ENCODE results near the gene PYGL.

PYGL gene

DNA sequence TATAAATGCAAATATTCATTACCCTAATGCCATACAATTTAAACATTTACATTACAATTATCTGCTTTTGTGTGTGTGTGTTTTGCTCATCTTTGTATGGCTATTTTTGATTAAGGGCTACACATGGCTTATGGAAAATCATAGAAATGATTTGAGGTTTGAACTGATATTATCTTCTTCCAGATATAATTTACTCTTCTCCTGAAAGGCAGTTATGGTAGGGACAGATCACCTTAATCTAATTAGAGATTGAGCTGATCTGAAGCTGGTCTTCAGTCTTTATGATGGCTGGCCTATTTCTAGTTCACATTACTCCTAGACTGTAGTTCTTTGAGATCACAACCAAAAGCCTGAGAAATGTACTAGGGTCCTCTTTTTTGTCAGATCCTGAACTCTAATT, 56.8 kb downstream of the PYGL start:
- Histone ChIP-seq H3K79me2 (ENCODE audit: low read length) (no peaks in the 10 kb centered on the region), H3K4me3 (ENCODE audit: low read length) (no peak overlapping the region), H3K27me3 (ENCODE audit: low read depth, low read length) (peaks cover 22% of the 10 kb centered on the region; the same call in 1 of the 2 replicates), H2AFZ (ENCODE audit: low read depth, low read length) (no peak overlapping the region), H3K4me1 (ENCODE audit: low read length) (no peaks in the 10 kb centered on the region), H3K36me3 (replicated peaks; ENCODE audit: low read depth, low read length) (no peaks in the 10 kb centered on the region), H4K20me1 (ENCODE audit: insufficient read depth, low read length) (no peaks in the 10 kb centered on the region), H3K27ac (ENCODE audit: low read length) (no peak overlapping the region), H3K9me3 (ENCODE audit: insufficient read depth, low read length) (no peaks in the 10 kb centered on the region), H3K4me2 (ENCODE audit: low read length) (no peak overlapping the region), H3K9ac (ENCODE audit: low read length) (no peak overlapping the region)
- TF ChIP-seq EZH2phosphoT487 (IDR thresholded peaks at IDR 0.05; ENCODE audit: low read depth) = no peak
- TF ChIP-seq, protein P1, sequence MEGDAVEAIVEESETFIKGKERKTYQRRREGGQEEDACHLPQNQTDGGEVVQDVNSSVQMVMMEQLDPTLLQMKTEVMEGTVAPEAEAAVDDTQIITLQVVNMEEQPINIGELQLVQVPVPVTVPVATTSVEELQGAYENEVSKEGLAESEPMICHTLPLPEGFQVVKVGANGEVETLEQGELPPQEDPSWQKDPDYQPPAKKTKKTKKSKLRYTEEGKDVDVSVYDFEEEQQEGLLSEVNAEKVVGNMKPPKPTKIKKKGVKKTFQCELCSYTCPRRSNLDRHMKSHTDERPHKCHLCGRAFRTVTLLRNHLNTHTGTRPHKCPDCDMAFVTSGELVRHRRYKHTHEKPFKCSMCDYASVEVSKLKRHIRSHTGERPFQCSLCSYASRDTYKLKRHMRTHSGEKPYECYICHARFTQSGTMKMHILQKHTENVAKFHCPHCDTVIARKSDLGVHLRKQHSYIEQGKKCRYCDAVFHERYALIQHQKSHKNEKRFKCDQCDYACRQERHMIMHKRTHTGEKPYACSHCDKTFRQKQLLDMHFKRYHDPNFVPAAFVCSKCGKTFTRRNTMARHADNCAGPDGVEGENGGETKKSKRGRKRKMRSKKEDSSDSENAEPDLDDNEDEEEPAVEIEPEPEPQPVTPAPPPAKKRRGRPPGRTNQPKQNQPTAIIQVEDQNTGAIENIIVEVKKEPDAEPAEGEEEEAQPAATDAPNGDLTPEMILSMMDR (IDR thresholded peaks at IDR 0.05; ENCODE audit: low read depth, low read length) = no peak

DNA sequence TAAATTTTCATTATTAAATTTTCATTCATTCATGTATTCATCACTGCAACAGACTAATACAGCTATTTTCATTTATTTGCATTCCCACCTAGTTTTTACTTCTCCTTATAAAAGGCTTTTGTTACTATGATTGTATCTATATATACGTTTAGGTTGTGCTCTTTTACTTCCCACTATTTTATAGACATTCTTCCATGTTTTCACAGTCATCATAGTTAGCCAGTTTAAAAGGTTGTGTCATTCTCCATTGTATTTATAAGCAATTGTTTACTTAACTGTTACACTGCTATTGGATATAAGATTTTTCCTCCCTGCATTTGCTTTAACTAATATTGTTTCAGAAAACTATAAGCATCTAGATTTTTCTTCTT, 60.5 kb downstream of the PYGL start:
- Histone ChIP-seq H3K4me3 (ENCODE audit: low read length) (no peak overlapping the region), H3K4me2 (ENCODE audit: low read length) (no peak overlapping the region)

DNA sequence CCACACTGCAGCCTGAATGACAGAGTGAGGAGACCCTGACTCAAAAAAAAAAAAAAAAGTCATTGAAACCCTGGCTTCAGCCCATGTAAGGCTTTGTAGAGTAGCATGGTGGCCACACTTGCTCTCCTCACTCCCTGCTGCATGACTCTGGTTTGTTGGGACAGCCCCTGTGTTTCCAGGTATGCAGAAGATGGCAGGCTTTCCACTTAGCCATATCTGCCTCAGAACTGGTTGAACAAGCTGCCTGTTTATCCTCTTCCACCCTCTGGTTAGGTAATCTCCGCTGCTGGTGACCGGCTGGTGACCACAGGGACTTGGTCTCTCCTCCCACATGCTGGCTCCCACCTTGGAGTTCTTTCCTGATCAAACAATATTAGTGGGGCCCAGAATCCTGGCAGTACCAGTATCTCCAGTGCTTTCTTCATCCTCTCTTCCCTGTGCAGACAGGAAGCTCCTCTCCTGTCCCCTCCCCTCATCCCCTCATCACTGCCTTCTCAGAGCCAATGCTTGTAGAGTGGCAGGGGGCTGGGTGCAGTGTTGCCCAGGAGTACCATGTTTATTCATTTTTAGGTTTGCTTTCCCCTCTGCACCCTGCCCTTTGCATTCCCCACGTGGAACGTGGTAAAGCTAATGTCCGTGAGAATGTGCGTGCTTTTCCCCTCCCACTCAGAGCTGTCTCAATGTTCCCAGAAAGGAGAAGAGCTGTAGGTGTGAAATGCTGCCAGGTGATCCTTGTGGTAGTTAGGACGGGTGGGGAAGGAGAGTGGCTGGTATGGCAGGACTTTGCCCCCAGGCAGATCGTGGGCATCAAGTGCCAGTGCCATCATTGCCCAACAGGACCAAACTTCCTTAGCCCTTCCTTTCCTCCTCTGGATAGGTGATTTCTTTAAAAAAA, 61.1 kb downstream of the PYGL start:
- Histone ChIP-seq H3K9me3 (ENCODE audit: insufficient read depth, low read length) (no peaks in the 10 kb centered on the region), H3K4me1 (ENCODE audit: low read length) (no peaks in the 10 kb centered on the region), H3K79me2 (ENCODE audit: low read length) (no peaks in the 10 kb centered on the region), H3K9ac (ENCODE audit: low read length) (no peak overlapping the region), H3K4me3 (ENCODE audit: low read length) (no peak overlapping the region), H4K20me1 (ENCODE audit: insufficient read depth, low read length) (no peaks in the 10 kb centered on the region), H2AFZ (ENCODE audit: low read depth, low read length) (no peak overlapping the region), H3K27me3 (ENCODE audit: low read depth, low read length) (peaks cover 32% of the 10 kb centered on the region), H3K4me2 (ENCODE audit: low read length) (no peak overlapping the region), H3K36me3 (replicated peaks; ENCODE audit: low read depth, low read length) (no peaks in the 10 kb centered on the region), H3K27ac (ENCODE audit: low read length) (no peak overlapping the region)
- TF ChIP-seq, protein P1 (IDR thresholded peaks at IDR 0.05; ENCODE audit: low read depth, low read length) = no peak
- TF ChIP-seq EZH2phosphoT487 (IDR thresholded peaks at IDR 0.05; ENCODE audit: low read depth) = no peak

More for the DNA sequence above, 60.5 kb downstream of the PYGL start:
- Histone ChIP-seq H3K9ac (ENCODE audit: low read length) (no peak overlapping the region), H3K36me3 (replicated peaks; ENCODE audit: low read depth, low read length) (no peaks in the 10 kb centered on the region), H3K79me2 (ENCODE audit: low read length) (no peaks in the 10 kb centered on the region), H3K27ac (ENCODE audit: low read length) (no peak overlapping the region), H2AFZ (ENCODE audit: low read depth, low read length) (no peak overlapping the region), H3K4me1 (ENCODE audit: low read length) (no peaks in the 10 kb centered on the region), H3K9me3 (ENCODE audit: insufficient read depth, low read length) (no peaks in the 10 kb centered on the region), H4K20me1 (ENCODE audit: insufficient read depth, low read length) (no peaks in the 10 kb centered on the region), H3K27me3 (ENCODE audit: low read depth, low read length) (peaks cover 28% of the 10 kb centered on the region)
- TF ChIP-seq, protein P1 (IDR thresholded peaks at IDR 0.05; ENCODE audit: low read depth, low read length) = no peak
- no peak for TF ChIP-seq EZH2phosphoT487 (IDR thresholded peaks at IDR 0.05; ENCODE audit: low read depth)

DNA sequence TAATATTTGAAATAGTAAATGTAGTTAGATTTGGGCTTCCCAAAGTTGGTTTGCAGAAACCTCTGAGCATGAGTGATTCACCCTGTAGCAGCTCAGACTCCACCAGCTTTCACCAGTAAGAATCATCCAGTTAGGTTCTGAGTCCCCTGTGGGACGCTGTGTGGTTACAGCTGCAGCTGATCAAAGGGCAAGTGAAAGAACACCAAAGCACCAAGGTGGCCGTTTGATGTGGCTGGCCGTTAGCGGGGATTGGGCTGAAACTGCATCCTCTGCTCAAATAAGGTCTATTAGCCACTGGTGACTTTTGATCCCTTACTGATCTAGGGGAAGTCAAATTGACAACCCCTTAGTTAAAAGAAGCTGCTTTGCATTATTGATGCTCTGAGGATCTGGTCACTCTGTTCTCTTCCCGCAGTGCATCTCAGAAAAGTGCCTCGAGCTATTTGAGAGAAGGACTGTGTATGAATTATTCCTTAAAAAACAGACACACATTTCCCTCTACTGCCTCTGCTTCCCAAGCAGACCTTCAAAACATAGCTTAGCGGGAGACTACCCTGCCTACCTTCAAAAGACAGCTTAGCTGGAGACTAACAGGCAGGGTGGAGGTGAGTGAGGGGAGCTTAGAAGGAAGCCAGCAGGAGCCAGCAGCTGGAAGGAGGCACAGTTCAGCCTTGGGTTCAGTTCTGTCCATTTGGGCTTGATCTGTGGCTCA, 68.8 kb downstream of the PYGL start:
- TF ChIP-seq, protein P1 (IDR thresholded peaks at IDR 0.05; ENCODE audit: low read depth, low read length) = no peak
- Histone ChIP-seq H3K36me3 (replicated peaks; ENCODE audit: low read depth, low read length) (no peaks in the 10 kb centered on the region), H3K27ac (ENCODE audit: low read length) (no peak overlapping the region), H3K27me3 (ENCODE audit: low read depth, low read length) (peaks cover 35% of the 10 kb centered on the region), H3K4me1 (ENCODE audit: low read length) (peaks cover 23% of the 10 kb centered on the region), H3K79me2 (ENCODE audit: low read length) (no peaks in the 10 kb centered on the region), H3K4me2 (ENCODE audit: low read length) (peak overlapping the region; percentile 38), H3K9ac (ENCODE audit: low read length) (no peak overlapping the region), H4K20me1 (ENCODE audit: insufficient read depth, low read length) (no peaks in the 10 kb centered on the region), H2AFZ (ENCODE audit: low read depth, low read length) (no peak overlapping the region), H3K9me3 (ENCODE audit: insufficient read depth, low read length) (no peaks in the 10 kb centered on the region), H3K4me3 (ENCODE audit: low read length) (peak overlapping the region; percentile 3; the same call in 1 of the 2 replicates)
